GM10266 (cell line): ENCODE results near the gene CDHR4.
"Not testable (repeated sequence)": the region's sequence is repeated elsewhere in the genome, so short reads cannot be mapped to it uniquely, and the experiment has no call there.

Source experiments
- DNase-seq: peaks from one replicate; pipeline ENCODE4 v3.0.0; 2012; ENCODE audit errors: extremely low spot score
- CTCF ChIP-seq: IDR thresholded peaks from 2 replicates; pipeline ENCODE4 v1.5.1; 2012; ENCODE audit warnings: mild to moderate bottlenecking, low read depth; ENCODE audit not compliant: control insufficient read depth, insufficient read depth; ENCODE audit errors: missing control alignments

The CDHR4 gene

GRCh38 chr3:49786357-49787181 is 13.1 kb downstream of the CDHR4 start, which contains the start of gene IP6K1:
IP6K1 (minus strand) TSS chr3:49786542; CDS start chr3:49748040, 38,502 bp downstream.
- TF ChIP-seq CTCF = no peak
- DNase-seq = peak; percentile 100

GRCh38 chr3:49785565-49786356 is 13.9 kb downstream of the CDHR4 start:
- peak; percentile 36 for DNase-seq
- TF ChIP-seq CTCF = no peak

GRCh38 chr3:49782277-49782676 is 17.4 kb downstream of the CDHR4 start:
- DNase-seq = not testable (repeated sequence)

DNA sequence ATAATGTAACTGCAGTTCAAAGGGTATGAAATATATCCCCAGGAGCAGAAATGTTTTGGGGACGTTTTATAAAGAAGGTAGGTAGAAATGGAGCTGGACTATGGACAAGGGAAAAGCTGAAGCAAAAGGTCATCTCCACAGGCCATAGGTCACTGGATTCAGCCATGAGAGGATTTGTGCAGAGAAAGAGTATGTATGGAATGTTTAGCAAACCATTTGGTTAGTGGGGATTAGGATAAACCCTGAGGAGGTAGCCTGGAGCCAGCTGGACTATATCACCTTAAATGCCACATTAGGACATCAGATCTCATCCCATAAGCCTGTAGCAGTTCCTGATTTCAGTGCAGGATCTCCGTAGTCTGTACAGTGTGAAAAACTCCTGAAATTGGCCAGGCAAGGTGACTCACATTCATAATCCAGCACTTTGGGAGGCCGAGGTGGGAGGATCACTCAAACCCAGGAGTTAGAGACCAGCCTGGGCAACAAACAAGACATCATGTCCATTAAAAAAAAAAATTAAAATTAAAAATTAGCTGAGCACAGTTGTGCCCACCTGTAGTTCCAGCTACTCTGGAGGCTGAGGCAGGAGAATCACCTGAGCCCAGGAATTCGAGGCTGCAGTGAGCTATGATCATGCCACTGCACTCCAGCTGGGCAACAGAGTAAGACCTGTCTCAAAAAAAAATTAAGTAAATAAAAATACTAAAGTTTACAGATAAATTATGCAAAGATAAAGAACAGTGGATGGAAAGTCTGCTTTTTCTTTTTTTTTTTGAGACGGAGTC is 18.1 kb downstream of the CDHR4 start:
- no peak for DNase-seq

GRCh38 chr3:49780975-49781365 is 18.7 kb downstream of the CDHR4 start:
- DNase-seq = not testable (repeated sequence)

More for the DNA sequence above, 18.1 kb downstream of the CDHR4 start:
- no peak for TF ChIP-seq CTCF

DNA sequence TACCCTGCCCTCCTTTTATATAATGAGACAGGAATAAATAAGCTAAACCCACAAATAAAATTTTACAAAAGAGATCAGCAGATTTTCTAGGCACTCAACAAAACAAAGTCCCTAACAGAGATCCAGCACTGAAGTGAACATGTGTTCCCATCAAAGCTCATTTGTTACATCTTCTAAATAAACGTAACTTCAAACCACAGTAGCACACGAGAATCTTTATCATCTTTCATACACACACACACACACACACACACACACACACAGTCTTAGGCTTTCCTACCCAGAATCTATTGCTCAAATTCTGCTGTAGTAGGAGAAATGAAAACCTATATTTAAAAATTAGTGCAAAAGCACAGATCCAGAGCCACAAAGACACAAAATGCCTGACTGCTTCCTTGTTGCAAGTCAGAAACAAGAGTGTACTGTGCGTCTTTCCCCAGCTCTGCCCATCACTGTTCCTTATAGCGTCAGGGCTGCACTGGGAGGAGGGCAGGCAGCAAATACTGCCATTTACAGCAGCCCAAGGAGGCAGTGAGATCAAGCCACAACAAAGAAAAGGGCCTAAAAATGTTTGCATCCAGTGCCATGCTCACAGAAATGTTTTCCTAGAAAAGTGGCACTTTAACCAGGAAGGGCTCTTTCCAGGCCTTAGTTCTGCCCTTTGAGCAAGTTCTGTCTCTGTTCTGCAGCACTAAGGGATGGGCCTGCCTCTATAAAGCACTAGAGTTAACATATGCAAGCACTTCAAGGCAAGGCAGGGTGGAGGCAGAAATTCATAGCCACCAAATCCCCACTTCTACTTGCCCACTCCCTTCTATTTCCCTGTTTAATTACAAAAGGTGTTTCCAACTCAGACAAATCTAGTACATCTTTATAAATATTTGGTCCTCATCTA is 19.3 kb downstream of the CDHR4 start:
- no peak for DNase-seq

More for the DNA sequence above, 19.3 kb downstream of the CDHR4 start:
- TF ChIP-seq CTCF = no peak
